HUDEP-2 (cell line): ENCODE data around the gene MLNR.

ENCODE experiments used
- DNase-seq, 76 experiments: peaks; one replicate each; lab custom pipeline; 2025; ENCODE audit not compliant: unreplicated experiment in 76 of 76; lab: John Stamatoyannopoulos, UW

The MLNR gene

DNA sequence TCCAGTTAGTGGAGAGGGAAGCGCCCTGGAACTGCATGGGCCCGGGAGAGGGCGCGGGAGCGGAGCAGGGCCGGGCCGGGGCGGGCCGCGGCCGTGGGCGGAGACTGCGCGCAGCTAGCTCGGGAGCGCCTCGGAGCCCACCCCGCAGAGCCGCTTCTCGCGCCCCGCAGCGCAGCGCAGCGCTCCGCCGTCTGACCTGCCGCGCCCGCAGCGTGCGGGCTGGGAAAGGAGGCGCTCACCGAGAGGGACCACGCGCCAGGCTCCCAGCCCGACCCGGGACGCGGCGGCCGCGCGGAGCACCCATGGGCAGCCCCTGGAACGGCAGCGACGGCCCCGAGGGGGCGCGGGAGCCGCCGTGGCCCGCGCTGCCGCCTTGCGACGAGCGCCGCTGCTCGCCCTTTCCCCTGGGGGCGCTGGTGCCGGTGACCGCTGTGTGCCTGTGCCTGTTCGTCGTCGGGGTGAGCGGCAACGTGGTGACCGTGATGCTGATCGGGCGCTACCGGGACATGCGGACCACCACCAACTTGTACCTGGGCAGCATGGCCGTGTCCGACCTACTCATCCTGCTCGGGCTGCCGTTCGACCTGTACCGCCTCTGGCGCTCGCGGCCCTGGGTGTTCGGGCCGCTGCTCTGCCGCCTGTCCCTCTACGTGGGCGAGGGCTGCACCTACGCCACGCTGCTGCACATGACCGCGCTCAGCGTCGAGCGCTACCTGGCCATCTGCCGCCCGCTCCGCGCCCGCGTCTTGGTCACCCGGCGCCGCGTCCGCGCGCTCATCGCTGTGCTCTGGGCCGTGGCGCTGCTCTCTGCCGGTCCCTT lies at the start of gene MLNR:
MLNR (plus strand) TSS at position 303 of the 820 bp plus-strand sequence; CDS start at position 303, 0 bp downstream.
- DNase-seq = peak in 11 of 76 experiments; percentile 6 to 24 (median 16)

GRCh38 chr13:49171359-49171758 lies 48.8 kb upstream of the MLNR start:
- DNase-seq = no peak

DNA sequence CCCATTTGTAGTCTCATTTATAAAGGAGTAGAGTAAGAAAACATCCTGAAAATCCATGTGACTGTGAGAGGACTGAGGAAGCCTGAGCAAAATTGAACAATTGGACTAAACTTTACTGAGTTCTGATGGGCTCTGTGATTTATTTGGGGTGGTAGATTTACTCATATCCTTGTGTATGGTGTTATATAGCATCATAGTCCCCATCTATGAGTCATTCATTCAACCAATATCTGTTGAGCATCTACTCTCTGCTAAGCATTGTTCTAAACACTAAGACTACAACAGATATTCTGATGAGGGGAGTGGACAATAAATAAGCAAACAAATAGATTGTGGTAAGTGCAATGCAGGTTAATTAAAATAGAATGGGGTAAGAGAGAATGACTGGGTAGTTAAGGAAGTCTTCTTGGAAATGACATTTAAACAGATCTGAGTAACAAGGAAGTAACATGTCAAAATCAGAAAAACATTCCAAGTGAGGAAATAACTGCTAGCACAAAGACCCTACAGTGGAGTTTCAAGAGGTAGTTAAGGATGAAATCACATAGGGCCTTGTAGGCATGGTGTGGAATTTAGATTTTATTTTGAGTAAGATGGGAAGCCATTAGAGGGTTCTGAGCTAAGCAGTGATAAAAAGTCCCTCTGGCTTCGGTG lies 36.3 kb upstream of the MLNR start:
- no peak for DNase-seq

DNA sequence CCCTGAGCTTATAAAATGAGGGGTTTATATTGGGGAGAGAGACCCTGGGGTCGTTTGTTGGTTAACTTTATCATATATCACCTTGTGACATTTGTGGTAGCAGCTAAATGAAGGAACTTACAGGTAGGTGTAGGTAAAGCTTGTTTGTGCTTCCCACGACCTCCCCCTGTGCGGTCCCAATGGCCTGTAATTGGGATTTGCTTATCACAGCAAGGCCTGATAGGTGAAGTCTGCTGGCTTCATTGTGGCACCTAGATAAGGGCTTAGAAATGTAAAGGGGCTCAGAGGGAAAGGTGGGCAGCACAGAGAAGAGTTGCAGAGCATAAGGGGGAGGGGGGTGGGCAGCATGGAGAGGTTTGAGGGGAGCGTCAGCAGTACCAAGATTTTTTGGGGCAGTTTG lies 35.5 kb upstream of the MLNR start:
- DNase-seq = no peak

GRCh38 chr13:49185264-49185663 lies 34.9 kb upstream of the MLNR start:
- no peak for DNase-seq

DNA sequence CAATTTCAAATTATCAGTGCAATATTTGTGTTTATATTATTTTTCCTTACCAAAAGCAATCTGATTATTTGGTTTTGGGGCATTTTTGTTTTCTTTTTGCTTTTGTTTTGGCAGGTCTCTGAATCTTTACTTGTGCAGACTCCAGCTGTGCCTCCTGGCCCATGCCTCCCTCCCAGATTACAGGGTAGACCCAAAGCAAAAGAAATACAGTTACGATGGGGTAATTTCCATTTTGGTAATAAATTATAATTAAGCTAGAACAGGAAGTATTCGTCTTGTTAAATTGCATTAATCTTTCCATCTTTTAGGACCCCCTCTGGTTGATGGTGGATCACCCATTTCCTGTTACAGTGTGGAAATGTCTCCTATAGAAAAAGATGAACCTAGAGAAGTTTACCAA lies 29.2 kb upstream of the MLNR start:
- no peak for DNase-seq

GRCh38 chr13:49206641-49207040 lies 13.5 kb upstream of the MLNR start:
- DNase-seq = no peak

GRCh38 chr13:49208619-49209018 lies 11.5 kb upstream of the MLNR start:
- DNase-seq = no peak

GRCh38 chr13:49210114-49210513 lies 10.0 kb upstream of the MLNR start:
- DNase-seq = no peak

GRCh38 chr13:49210669-49211068 lies 9.5 kb upstream of the MLNR start:
- DNase-seq = no peak

DNA sequence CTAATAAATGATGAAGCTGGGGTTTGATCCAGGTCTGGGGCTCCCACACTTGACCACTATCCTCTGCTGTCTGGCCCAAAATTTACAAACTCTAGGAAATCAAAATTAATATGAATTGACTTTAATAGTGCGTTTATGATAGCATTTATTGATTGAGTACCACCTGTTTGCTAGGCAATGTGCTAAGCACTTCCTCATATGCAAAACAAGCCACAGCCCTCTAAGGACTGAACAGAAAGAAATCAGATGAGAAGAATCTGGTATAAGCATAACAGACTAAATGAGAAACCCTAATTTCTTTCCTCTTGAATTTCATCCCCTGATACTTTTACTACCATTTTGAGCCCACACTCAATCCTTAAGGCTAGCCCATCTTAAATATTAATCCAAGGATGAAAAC lies 6.6 kb upstream of the MLNR start:
- no peak for DNase-seq

DNA sequence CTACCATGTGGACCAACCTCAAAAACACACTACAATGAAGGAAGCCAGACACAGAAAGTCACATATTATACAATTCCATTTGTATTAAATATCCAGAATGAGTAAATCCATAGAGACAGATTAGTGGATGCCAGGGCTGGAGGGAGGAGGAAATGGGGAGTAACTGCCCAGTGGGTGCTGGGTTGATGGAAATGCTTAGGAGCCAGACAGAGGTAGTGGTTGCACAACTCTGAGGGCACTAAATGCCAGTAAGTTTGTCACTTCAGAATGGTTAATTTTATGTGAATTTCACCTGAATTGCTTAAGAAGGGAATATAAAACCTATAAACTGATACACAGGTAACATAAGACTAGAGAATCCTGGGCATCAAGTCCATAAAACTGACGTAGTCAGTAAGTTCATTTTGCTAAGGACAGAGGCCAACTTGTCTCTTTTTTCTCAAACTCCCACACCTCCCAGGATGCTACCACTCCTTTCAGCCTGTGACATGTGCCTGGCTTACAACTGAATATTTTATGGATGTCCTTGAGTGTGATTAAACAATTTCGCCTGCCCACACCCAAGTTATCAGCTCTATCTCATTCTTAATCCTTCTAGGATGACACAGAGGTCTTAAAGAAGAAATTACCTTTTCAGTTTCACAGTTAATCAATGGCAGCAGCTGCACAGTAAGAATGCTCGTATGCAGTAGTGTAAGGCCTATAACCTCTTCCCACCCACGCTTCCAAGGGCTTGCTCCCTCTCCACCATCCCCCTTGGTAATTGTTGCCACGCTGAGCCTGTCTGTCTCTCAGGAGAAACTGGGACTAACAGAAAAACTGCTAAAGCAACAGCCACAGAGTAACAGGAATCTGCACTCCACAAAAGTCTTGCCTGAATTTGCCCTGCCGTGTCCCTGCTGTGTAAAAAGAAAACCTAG lies 5.9 kb upstream of the MLNR start:
- no peak for DNase-seq

DNA sequence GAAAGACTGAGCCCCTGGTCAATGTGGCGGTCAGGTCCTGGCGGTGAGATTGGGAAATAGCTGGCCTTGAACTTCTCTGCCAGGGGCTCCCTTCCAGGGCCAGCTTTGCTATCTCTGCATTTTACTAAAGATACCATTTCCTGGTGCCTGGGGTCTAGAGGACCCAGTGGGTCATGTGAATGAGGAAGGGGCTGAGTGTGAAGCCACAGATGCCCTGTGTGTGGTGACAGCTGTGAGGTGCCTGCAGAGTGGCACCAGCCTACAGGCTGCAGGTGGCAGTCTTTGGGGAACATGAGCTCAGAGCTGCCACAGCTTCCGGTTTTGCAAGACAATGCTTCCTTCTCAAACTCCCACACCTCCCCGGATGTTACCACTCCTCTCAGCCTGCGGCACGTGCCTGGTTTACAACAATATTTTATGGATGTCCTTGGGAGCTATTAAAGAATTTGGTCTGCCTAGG lies 5.2 kb upstream of the MLNR start:
- peak in 17 of 76 experiments; percentile 3 to 34 (median 11) for DNase-seq

DNA sequence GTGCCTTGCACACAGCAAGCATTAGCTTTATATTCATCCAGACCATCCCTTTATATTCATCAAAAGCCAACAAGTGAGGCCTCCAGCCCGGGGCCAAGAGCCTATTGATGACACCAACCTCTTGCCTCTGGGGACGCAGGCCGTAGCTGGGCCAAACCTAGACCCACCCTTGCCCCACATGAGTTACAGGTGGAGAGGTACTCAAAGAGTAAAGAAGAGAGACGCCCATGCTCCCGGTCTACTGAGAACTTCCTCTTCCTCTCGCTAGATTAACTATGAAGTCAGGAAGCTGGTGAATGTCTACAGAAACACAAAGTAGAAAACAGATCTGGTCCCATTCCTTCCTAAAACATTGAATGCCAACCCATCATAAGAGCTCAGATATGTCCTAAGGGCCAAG lies 3.8 kb upstream of the MLNR start:
- DNase-seq = no peak

DNA sequence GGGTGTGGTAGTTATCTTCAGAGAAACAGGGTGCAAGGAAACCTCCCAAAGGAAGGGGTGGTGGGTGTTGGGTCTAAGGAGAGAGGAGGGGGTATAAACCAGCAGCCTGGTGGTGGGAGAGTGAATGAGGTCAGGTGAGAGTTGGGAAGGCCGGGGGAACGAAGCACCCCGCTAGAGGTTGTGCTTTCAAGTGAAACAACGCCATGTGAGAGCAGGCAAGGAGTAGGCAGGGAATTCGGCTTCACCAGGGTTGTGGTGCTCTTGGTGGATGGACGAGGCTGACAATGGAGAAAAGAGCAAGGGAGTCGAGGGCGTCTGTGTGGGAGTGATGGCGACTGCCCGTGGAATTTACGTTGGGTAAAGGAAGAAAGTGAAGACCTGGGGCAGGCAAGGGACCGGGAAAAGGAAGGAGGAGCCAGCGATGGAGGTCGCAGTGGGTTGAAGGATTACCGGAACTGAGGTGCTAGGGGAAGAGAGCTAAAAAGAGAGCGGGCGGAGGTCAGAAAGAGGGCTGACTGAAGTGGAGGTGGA lies 2.1 kb upstream of the MLNR start:
- no peak for DNase-seq

DNA sequence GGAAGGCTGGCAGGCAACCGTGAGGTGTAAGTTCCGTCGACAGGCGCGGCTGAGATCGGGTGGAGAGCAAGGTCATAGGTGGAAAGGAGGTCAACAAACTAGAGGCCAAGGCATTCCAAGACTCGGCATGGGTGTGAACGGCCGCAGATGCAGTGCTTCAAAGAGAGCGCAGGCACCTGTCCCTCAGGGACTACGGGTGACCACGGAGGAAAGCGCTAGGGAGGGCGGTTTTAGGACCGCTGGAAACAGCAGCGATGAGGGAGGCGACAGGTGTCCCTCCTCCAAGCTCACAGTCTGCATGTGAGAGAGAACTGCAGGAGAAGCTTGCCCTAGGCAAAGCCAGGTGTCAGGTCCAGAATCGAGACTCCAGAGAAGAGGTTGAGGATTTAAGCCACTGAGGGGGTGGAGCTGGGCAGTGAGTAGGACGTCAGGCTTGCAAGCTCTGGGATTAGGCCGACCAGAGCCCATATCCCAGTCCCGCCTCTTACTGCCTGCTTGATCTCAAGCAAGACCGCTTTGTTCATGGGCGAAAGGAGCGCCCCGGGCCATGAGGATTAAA lies 1.6 kb upstream of the MLNR start:
- no peak for DNase-seq

DNA sequence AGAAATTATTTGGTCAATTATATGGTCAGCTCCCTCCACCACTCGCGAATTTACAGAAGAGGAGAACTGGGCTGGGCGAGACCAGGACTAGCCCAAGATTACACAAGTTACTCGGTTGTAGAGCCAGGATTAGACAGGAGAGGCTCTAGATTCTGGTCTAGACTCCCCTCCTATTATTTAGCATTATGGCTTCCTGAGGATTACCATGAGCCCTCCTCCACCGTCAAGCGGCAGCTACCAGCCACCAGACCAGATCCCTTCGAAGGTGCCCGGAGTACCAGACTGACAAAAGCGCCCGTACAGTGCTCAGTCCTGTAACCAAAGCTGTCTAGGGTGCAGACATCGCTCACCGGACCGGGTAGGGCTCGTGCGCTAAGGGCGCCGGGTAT lies 497 bp upstream of the MLNR start:
- DNase-seq = peak in 4 of 76 experiments; percentile 5 to 10 (median 8)

GRCh38 chr13:49220856-49221589 lies 885 bp downstream of the MLNR start:
- no peak for DNase-seq

DNA sequence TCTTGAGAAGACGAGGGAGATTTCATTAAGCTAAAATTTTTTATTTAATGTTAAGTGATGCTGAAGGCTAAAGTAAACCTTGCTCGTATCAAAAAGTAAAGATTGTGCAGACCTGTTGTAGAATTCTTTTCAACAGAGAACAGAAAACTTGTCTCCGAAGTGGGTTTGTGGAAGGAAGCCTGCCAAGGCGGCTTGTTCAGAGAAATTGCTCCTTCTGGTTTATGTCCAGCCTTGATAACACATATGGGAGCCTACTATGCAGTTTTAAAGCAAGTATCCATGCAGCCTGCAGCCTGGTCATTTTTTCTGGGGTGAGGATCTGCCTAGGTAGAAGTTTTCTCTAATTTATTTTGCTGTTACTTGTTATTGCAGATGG lies 1.4 kb downstream of the MLNR start:
- no peak for DNase-seq
